OCI-LY7 (cell line): ENCODE data around the gene CHN1.

ENCODE experiments used
- EZH2phosphoT487 ChIP-seq: fragments of 200-600 bp; sonication (generic); IDR thresholded peaks from 2 replicates; pipeline ENCODE4 v1.6.1; 2018; ENCODE audit warnings: low read depth, borderline replicate concordance, mild to moderate bottlenecking, mixed run types, antibody characterized with exemption, low read length, moderate library complexity, mixed read lengths
- TF ChIP-seq, protein P1 (sequence below): fragments of 200-600 bp; sonication (generic); conservative IDR thresholded peaks from 2 replicates; pipeline ENCODE4 v1.5.1; 2014; ENCODE audit warnings: mild to moderate bottlenecking, antibody characterized with exemption, low read length, moderate library complexity, mixed read lengths

DNA sequence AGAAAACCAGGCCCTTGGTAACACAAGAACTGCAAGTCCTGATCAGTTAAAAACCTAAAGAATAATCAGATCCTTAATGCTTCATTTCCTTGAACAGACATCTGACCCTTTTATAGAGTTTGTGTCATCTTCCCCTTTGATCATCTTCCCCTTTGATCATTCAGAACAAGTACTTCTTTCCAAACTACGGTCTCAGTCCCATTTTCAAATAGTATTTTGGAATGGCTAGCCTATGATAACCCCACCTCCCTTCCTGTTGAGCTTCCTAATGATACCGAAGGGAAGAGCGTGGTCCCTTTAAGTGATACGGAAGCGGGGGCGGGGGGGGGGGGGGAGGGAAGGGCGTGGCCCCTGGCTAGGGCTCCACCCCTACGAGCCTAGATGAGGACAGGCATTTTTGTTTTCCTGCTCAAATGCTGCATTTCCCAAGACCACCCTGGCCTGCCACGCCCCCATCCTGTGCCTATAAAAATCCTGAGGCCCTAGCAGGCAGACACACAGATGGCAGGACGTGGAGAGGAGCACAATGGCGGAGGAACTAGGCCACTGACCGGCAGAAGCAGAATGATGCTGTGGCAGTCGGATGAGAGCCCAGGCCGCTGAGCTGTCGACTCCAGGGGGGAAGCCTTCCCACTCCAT is 216.8 kb downstream of the CHN1 start:
- TF ChIP-seq, protein P1, sequence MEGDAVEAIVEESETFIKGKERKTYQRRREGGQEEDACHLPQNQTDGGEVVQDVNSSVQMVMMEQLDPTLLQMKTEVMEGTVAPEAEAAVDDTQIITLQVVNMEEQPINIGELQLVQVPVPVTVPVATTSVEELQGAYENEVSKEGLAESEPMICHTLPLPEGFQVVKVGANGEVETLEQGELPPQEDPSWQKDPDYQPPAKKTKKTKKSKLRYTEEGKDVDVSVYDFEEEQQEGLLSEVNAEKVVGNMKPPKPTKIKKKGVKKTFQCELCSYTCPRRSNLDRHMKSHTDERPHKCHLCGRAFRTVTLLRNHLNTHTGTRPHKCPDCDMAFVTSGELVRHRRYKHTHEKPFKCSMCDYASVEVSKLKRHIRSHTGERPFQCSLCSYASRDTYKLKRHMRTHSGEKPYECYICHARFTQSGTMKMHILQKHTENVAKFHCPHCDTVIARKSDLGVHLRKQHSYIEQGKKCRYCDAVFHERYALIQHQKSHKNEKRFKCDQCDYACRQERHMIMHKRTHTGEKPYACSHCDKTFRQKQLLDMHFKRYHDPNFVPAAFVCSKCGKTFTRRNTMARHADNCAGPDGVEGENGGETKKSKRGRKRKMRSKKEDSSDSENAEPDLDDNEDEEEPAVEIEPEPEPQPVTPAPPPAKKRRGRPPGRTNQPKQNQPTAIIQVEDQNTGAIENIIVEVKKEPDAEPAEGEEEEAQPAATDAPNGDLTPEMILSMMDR = no peak
- no peak for TF ChIP-seq EZH2phosphoT487
